ENCODE data around the gene C1QTNF5.

The C1QTNF5 gene

GRCh38 chr11:119335655-119336543, 4.8 kb downstream of the C1QTNF5 start:
- no peak for DNase-seq

GRCh38 chr11:119335091-119335654, 5.5 kb downstream of the C1QTNF5 start:
- no peak for DNase-seq

GRCh38 chr11:119334174-119334930, 6.3 kb downstream of the C1QTNF5 start, which contains the start of gene RNF26:
TSS of gene RNF26 (plus strand) at chr11:119334527. CDS start at chr11:119335123, 596 bp downstream.
- DNase-seq, result peak; percentile 67 to 96

GRCh38 chr11:119332111-119332765, 8.4 kb downstream of the C1QTNF5 start:
- no peak for DNase-seq

GRCh38 chr11:119330237-119330636, 10.4 kb downstream of the C1QTNF5 start:
- no peak for DNase-seq

- DNase-seq, result no peak
Observed at GRCh38 chr11:119329320-119329719, 11.4 kb downstream of the C1QTNF5 start.

GRCh38 chr11:119324189-119324588, 16.5 kb downstream of the C1QTNF5 start:
- no peak for DNase-seq

- peak in 1 of 2 experiments; percentile 41 for DNase-seq
Observed at GRCh38 chr11:119323532-119324033, 17.1 kb downstream of the C1QTNF5 start.

GRCh38 chr11:119322921-119323531, 17.7 kb downstream of the C1QTNF5 start:
- DNase-seq, result no peak

- no peak for DNase-seq
Observed at GRCh38 chr11:119322360-119322739, 18.3 kb downstream of the C1QTNF5 start.

GRCh38 chr11:119320776-119321524, 19.7 kb downstream of the C1QTNF5 start:
- no peak for DNase-seq

- DNase-seq, result no peak
Observed at GRCh38 chr11:119320240-119320775, 20.4 kb downstream of the C1QTNF5 start.

GRCh38 chr11:119319700-119320239, 20.9 kb downstream of the C1QTNF5 start:
- no peak for DNase-seq

GRCh38 chr11:119319136-119319699, 21.5 kb downstream of the C1QTNF5 start:
- DNase-seq, result no peak

GRCh38 chr11:119318240-119319135, 22.2 kb downstream of the C1QTNF5 start:
- DNase-seq, result no peak

- DNase-seq, result no peak
Observed at GRCh38 chr11:119317592-119318239, 23.0 kb downstream of the C1QTNF5 start.

- DNase-seq, result no peak
Observed at GRCh38 chr11:119316729-119317591, 23.7 kb downstream of the C1QTNF5 start, which contains the start of gene MCAM. TSS of gene MCAM (minus strand) at chr11:119317130. CDS start at chr11:119317101, 29 bp downstream.
